HepG2 (cell line): ENCODE measurements around the gene STK36. TPM values are rescaled to one million over a fixed set of nuclear protein-coding genes. Genes with fewer than 3 reads are reported as not detected.

Experiments used
- ATAC-seq: fragments of 200-7000 bp; cut with Tn5 transposase; 3 replicates; pipeline ENCODE4 v1.9.1; 2020; ENCODE audit warnings: mild to moderate bottlenecking, moderate library complexity
- BruUV-seq: library from RNA; stranded (reverse); fragments of 400-500 nt; replicated peaks from 2 replicates; lab custom pipeline; 2021; lab: Mats Ljungman, UMichigan
- CTCF ChIA-PET: fragments of 300-600 bp; formaldehyde crosslinking; extraction: SDS; loops from one replicate; lab custom pipeline; 2021; ENCODE audit warnings: low total read pairs, inconsistent platforms, low intra/inter-chr PET ratio; lab: Yijun Ruan, JAX
- POLR2A ChIA-PET: fragments of 350-600 bp; sonication (Branson Sonifier 250); formaldehyde crosslinking; loops from one replicate; lab custom pipeline; 2020; ENCODE audit warnings: antibody characterized with exemption, inconsistent platforms; lab: Yijun Ruan, JAX
- DNase-seq: peaks from one replicate; pipeline ENCODE4 v3.0.0-alpha.2; 2015; ENCODE audit warnings: low spot score
- FAIRE-seq: peaks from 3 replicates; lab custom pipeline; 2011; peaks lifted over from hg19 to GRCh38; lab: Jason Lieb, UNC
- H2AFZ ChIP-seq: one replicate; pipeline ENCODE4 v1.6.1; 2011; ENCODE audit warnings: low read length, inconsistent platforms
- H3K27ac ChIP-seq: fragments of 300-600 bp; 3 replicates; pipeline ENCODE4 v1.8.0; 2011; ENCODE audit warnings: mixed run types, mild to moderate bottlenecking, mixed read lengths, low read length, inconsistent platforms; ENCODE audit not compliant: insufficient read depth; ENCODE audit errors: extremely low read length
- H3K27me3 ChIP-seq, 2 experiments: fragments of 200-600 bp in 1 of 2; 2 replicates in 1 of 2; 3 replicates in 1 of 2; pipeline versions ENCODE4 v1.6.0 to v1.8.0; 2011; ENCODE audit warnings: low read length in 2 of 2, mild to moderate bottlenecking in 2 of 2, moderate library complexity in 2 of 2, inconsistent platforms in 1 of 2; ENCODE audit not compliant: insufficient read depth in 2 of 2, control insufficient read depth in 1 of 2
- H3K36me3 ChIP-seq, 2 experiments: fragments of 200-600 bp in 1 of 2; replicated peaks in 1 of 2; 2 replicates in 1 of 2; 3 replicates in 1 of 2; pipeline versions ENCODE4 v1.5.1 to v1.8.0; 2011; ENCODE audit warnings: low read length in 2 of 2, inconsistent platforms in 1 of 2; ENCODE audit not compliant: insufficient read depth in 2 of 2, control insufficient read depth in 1 of 2
- H3K4me1 ChIP-seq: 2 replicates; pipeline ENCODE4 v1.5.1; 2012; ENCODE audit warnings: low read length, inconsistent platforms; ENCODE audit not compliant: insufficient read depth
- H3K4me2 ChIP-seq: 2 replicates; pipeline ENCODE4 v1.6.0; 2011; ENCODE audit warnings: low read depth, low read length, inconsistent platforms
- H3K4me3 ChIP-seq, 3 experiments: fragments of 200-600 bp in 1 of 3; sonication (generic), shearing (Covaris generic) in 1 of 3; replicated peaks in 1 of 3; 2 replicates each; pipeline ENCODE4 v1.5.1; 2011 to 2016; ENCODE audit warnings: low read length in 3 of 3, inconsistent platforms in 2 of 3, low read depth in 2 of 3, mild to moderate bottlenecking in 2 of 3, control low read depth in 1 of 3, mixed read lengths in 1 of 3; ENCODE audit not compliant: insufficient read depth in 1 of 3
- H3K79me2 ChIP-seq: one replicate; pipeline ENCODE4 v1.6.1; 2011; ENCODE audit warnings: low read length, inconsistent platforms; ENCODE audit not compliant: insufficient read depth
- H3K9ac ChIP-seq: 2 replicates; pipeline ENCODE4 v1.6.0; 2011; ENCODE audit warnings: mild to moderate bottlenecking, low read depth, low read length, inconsistent platforms; ENCODE audit not compliant: insufficient read depth
- H3K9me3 ChIP-seq: 2 replicates; pipeline ENCODE4 v1.5.1; 2012; ENCODE audit warnings: mild to moderate bottlenecking, low read length
- H4K20me1 ChIP-seq: 2 replicates; pipeline ENCODE4 v1.6.0; 2011; ENCODE audit warnings: inconsistent platforms, mild to moderate bottlenecking, low read length, moderate library complexity; ENCODE audit not compliant: insufficient read depth
- AHDC1 ChIP-seq: sonication (generic); formaldehyde crosslinking; IDR thresholded peaks from 2 replicates; pipeline ENCODE4 v1.5.1; 2020; ENCODE audit warnings: mild to moderate bottlenecking, missing genetic modification reagents, borderline replicate concordance
- ATRX ChIP-seq: sonication (generic); formaldehyde crosslinking; IDR thresholded peaks from 2 replicates; pipeline ENCODE4 v1.4.0; 2020; ENCODE audit warnings: missing genetic modification reagents, borderline replicate concordance
- CENPT ChIP-seq: sonication (generic); formaldehyde crosslinking; IDR thresholded peaks from 2 replicates; pipeline ENCODE4 v1.8.0; 2022; ENCODE audit warnings: low read depth, mild to moderate bottlenecking, moderate library complexity, missing genetic modification reagents
- EEA1 ChIP-seq: sonication (generic); formaldehyde crosslinking; IDR thresholded peaks from 2 replicates; pipeline ENCODE4 v1.5.1; 2020; ENCODE audit warnings: mild to moderate bottlenecking, missing genetic modification reagents, borderline replicate concordance
- GLI4 ChIP-seq: sonication (generic); formaldehyde crosslinking; IDR thresholded peaks from 2 replicates; pipeline ENCODE4 v1.5.1; 2020; ENCODE audit warnings: missing genetic modification reagents, mild to moderate bottlenecking, moderate library complexity, borderline replicate concordance
- HHEX ChIP-seq: IDR thresholded peaks from 2 replicates; pipeline ENCODE4 v1.6.1; 2016; ENCODE audit warnings: control low read depth
- NAIF1 ChIP-seq: sonication (generic); formaldehyde crosslinking; IDR thresholded peaks from 2 replicates; pipeline ENCODE4 v1.5.0; 2020; ENCODE audit warnings: mild to moderate bottlenecking, missing genetic modification reagents, borderline replicate concordance
- PHF21A ChIP-seq: sonication (generic); formaldehyde crosslinking; IDR thresholded peaks from 2 replicates; pipeline ENCODE4 v1.5.0; 2020; ENCODE audit warnings: mild to moderate bottlenecking, missing genetic modification reagents
- RNF219 ChIP-seq: sonication (generic); formaldehyde crosslinking; IDR thresholded peaks from 2 replicates; pipeline ENCODE4 v1.5.0; 2020; ENCODE audit warnings: mild to moderate bottlenecking, missing genetic modification reagents
- TOPORS ChIP-seq: sonication (generic); formaldehyde crosslinking; IDR thresholded peaks from 2 replicates; pipeline ENCODE4 v1.8.0; 2023; ENCODE audit warnings: mild to moderate bottlenecking, missing genetic modification reagents
- ZMAT5 ChIP-seq: sonication (generic); formaldehyde crosslinking; IDR thresholded peaks from 2 replicates; pipeline ENCODE4 v1.5.0; 2020; ENCODE audit warnings: mild to moderate bottlenecking, low read depth, missing genetic modification reagents, borderline replicate concordance
- ZNF17 ChIP-seq: sonication (generic); formaldehyde crosslinking; IDR thresholded peaks from 2 replicates; pipeline ENCODE4 v1.5.0; 2020; ENCODE audit warnings: mild to moderate bottlenecking, missing genetic modification reagents
- ZNF234 ChIP-seq: sonication (generic); formaldehyde crosslinking; conservative IDR thresholded peaks from 2 replicates; pipeline ENCODE4 v1.5.1; 2020; ENCODE audit warnings: mild to moderate bottlenecking, missing genetic modification reagents
- ZNF296 ChIP-seq: sonication (generic); formaldehyde crosslinking; conservative IDR thresholded peaks from 2 replicates; pipeline ENCODE4 v1.5.0; 2020; ENCODE audit warnings: mild to moderate bottlenecking, missing genetic modification reagents
- ZNF703 ChIP-seq: sonication (generic); formaldehyde crosslinking; IDR thresholded peaks from 2 replicates; pipeline ENCODE4 v1.5.1; 2020; ENCODE audit warnings: missing genetic modification reagents, mild to moderate bottlenecking, moderate library complexity, borderline replicate concordance
- WGBS: methylation state at CpG from one replicate; pipeline ENCODE4 v1.1.6; 2017; ENCODE audit warnings: low lambda C conversion rate; 5-methylcytosine and 5-hydroxymethylcytosine counted together
- in situ Hi-C: cut with HindIII; loops from 2 replicates; pipeline ENCODE4 v1.10.0; 2017; ENCODE audit warnings: low pct_unique_long_range_greater_than_20kb; ENCODE audit not compliant: extremely low pct_ligation_motif_present
- intact Hi-C: fragments of 100-400 bp; cut with micrococcal nuclease; formaldehyde crosslinking; loops from one replicate; pipeline ENCODE4 v1.10.0; 2022; ENCODE audit not compliant: unreplicated experiment
- polyA plus RNA-seq, 8 experiments: library from polyadenylated mRNA; depleted of rRNA in 3 of 8; stranded (reverse) in 7 of 8; unstranded in 1 of 8; fragments of >200 nt; fragmentation: Illumina TruSeq in 4 of 8; extraction: Trizol in 4 of 8; gene quantifications; 2 replicates each; pipeline versions ENCODE4 v1.2.1 to v1.2.3, GENCODE V29; 2011 to 2016; ENCODE audit warnings: low read depth in 4 of 8, missing spikeins in 1 of 8, mixed read lengths in 1 of 8; ENCODE audit not compliant: insufficient read depth in 1 of 8
- total RNA-seq, 5 experiments: library from RNA; depleted of rRNA; stranded (reverse); fragments of >200 nt; fragmentation: Illumina TruSeq; extraction: Trizol; gene quantifications; 2 replicates each; pipeline ENCODE4 v1.2.3, GENCODE V29; 2016; ENCODE audit warnings: low read depth in 1 of 5

STK36 gene
- total and polyA plus RNA-seq, 2 of the 13 experiments (the other 11 are each of a cell fraction or from before 2014, with no cell fraction given) = 45.9 to 83.5 TPM

GRCh38 chr2:218709908-218710307 lies 38.0 kb downstream of the STK36 start:
- ATAC-seq (no peak), DNase-seq (no peak), FAIRE-seq (no peak)
- BruUV-seq = no TSS peak
- H3K4me2 ChIP-seq = peak overlapping the region; percentile 86
- H3K4me3 ChIP-seq = peak overlapping the region in 2 of 3 experiments; percentile 93 to 97; a peak in 2 of 6 replicates
- ChIA-PET CTCF (interaction anchor here (2.6 kb wide), 1 partner anchor 137 kb away, joined by 49 read pairs; no protein-coding TSS in a partner anchor), POLR2A (interaction anchor here (1.0 to 2.4 kb wide), 12 partner anchors 12 to 138 kb away, joined by 3 to 22 read pairs (median 12); partner anchors contain the start of genes BCS1L, CYP27A1, RNF25 and STK36)
- no peaks in the 10 kb centered on the region for H3K9me3 ChIP-seq
- peaks cover 40% of the 10 kb centered on the region for H3K79me2 ChIP-seq
- peaks cover 2 to 9% of the 10 kb centered on the region in 2 experiments; a peak in 3 of 5 replicates for H3K36me3 ChIP-seq
- H3K9ac ChIP-seq = no peak overlapping the region
- WGBS = 85% methylated on average over 8 of the region's 8 CpGs
- H3K27me3 ChIP-seq = no peaks in the 10 kb centered on the region; a peak in 1 of 5 replicates
- no peak overlapping the region for H2AFZ ChIP-seq
- peaks cover 3% of the 10 kb centered on the region; the same call in 1 of the 2 replicates for H4K20me1 ChIP-seq
- in situ Hi-C loops (no loop called here), intact Hi-C loops (loop anchor here (1.0 to 2.0 kb wide), 3 partner anchors 45 to 137 kb away; no protein-coding TSS in a partner anchor)
- H3K27ac ChIP-seq = no peak overlapping the region
- H3K4me1 ChIP-seq = peaks cover 45% of the 10 kb centered on the region
- no peak for TF ChIP-seq ZNF234 (CRISPR knock-in tag)
- TF ChIP-seq CENPT (CRISPR knock-in tag) = no peak
- TF ChIP-seq TOPORS = no peak
- TF ChIP-seq NAIF1 (CRISPR knock-in tag) = no peak
- TF ChIP-seq AHDC1 (CRISPR knock-in tag) = no peak
- TF ChIP-seq ATRX = no peak
- TF ChIP-seq PHF21A (CRISPR knock-in tag) = no peak
- no peak for TF ChIP-seq HHEX (CRISPR knock-in tag)
- TF ChIP-seq ZNF17 (CRISPR knock-in tag) = 0 out of 2 replicates have a peak, but pooled peaks have one; percentile 9
- TF ChIP-seq RNF219 (CRISPR knock-in tag) = 0 out of 2 replicates have a peak, but pooled peaks have one; percentile 3
- TF ChIP-seq ZNF296 = 0 out of 2 replicates have a peak, but pooled peaks have one; percentile 46
- TF ChIP-seq ZNF703 = no peak
- no peak for TF ChIP-seq GLI4 (CRISPR knock-in tag)
- no peak for TF ChIP-seq ZMAT5 (CRISPR knock-in tag)
- TF ChIP-seq EEA1 (CRISPR knock-in tag) = 0 out of 2 replicates have a peak, but pooled peaks have one; percentile 10
